NCI-H524 treated with DMSO at 0.1 percent for 48 hours (cell line): Measurements from ENCODE around the gene ATXN2.

Experiments used
- DNase-seq: peaks from one replicate; lab custom pipeline; 2025; lab: John Stamatoyannopoulos, UW

Gene ATXN2

DNA sequence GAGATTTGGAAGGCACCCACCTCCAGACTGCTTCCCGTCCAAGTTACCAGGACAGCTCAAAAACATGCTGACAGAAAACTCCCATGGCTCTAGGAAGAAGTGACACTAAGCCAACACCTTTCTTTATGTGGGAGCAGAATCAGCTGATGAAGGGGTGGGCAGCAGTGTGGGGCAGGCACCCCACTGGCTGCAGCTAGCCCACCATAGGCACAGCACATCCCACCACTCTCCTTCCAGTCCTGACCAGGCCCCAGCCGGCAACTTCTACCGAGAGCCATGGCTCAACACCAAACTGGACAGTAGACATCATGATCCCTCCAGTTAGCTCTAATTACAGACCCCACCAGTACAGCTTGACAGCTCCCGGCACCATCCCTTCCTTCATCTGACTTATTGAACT, 148.4 kb downstream of the ATXN2 start:
- no peak for DNase-seq

DNA sequence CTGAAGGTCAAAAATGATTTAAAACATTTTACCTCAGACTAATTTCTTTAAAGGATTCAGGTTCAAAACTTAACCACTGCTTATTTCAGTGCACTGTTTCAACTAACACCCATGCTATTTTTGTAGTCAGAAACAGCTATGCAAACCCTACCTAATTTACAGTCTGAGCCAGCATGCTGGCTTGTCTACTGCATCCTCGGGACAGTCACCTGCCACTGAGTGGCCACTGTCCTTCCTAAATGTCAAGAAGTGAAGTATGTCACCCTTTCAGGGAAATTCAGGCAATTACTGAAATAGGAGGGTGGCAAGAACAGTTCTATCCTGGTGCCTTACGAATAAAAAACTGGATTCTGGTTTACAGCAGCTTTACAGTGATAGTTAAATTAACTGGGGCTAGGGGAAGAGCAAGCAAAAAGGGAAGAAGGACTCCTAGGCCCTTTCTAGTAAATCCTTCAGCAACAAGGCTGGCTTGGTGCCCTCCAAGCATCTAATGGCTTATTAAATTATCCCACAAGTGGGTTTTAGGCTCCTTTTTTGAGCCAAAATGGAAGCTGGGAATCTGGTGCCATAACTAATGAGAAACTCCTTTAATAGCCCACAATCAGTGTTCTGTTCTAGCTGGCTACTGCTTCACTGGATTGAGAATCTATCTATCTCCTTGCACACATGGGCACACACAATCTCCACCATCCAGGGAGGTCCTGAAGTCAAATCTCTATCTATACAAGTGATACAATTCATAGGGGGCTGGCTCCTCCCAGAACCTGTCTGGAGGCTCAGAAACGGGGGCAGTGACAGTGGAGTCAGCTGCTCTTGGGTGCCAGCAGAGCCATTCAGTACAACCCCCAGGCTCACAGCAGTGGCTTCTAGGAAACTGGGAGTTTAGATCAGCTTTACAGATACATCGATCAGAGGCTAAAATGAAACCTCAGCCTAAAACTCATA, 150.0 kb downstream of the ATXN2 start:
- DNase-seq = no peak

DNA sequence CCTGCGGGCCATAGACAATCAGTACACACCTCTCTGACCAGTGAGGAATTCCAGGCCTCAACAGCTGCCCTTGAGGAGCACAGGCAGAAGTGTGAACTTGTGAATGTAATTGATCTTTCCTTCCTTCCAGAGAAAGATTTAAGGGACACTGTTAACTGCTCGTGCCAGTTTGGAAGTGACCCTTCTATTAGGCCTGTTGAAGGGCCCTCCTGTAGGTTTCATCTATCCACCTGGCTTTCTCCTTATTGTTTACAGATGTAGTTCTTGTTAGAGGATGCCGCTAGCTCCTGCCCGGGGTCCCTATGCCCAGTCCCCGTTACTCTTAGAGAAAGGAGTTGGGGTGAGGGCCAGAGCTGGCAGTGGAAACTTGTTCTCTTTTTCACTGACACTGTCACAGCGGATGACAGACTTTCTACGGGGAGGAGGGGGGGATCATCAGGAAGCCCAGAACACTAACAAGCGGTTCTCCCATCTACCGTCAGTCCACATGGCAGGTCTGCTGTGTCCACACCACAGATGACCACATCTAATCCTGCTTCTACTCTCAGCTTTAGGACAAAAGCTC, 150.8 kb downstream of the ATXN2 start:
- DNase-seq = no peak

- no peak for DNase-seq
Observed at GRCh38 chr12:111447571-111448265, 151.4 kb downstream of the ATXN2 start.

GRCh38 chr12:111446631-111447570, 152.2 kb downstream of the ATXN2 start:
- DNase-seq = no peak

DNA sequence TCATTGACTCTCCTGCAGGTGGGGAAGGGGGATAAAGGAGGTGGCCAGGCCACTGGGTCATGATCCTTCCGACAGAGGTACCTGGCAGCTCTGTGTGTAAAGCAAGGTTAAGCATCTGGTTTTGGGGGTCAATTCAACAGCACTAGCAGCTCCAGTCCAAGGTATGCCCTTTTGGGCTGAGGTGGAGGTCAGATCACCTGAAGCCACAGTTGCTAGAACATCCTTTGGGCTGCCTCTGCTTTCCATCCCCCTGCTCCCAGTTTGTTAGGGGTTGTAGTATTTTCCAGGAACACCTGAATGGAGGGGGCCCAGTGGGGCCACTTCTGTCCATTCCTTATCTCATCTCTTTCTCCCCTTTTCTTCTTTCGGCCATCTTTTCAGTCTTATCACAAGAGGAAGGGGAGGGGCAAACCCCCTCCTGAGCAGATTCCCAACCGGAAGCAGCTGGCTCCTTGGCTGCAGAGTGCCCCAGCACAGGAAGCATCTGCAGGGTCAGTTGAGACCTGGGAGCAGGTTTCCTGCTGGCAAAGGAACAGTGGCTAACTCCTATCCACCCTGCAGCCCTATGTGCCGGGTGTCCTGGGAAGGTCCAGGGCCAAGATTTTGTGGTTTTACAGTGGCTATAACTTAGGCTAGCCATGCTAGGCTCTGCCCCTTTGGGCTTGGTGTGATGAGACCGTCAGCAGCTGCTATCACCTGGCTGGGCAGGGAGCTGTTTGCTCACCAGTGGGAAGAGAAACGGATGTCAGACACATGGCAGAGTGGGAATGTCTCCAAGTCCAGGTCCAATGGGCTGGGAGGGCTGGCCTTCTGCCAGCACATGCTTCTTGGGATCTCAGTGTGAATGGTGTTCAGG, 153.2 kb downstream of the ATXN2 start:
- DNase-seq = no peak

GRCh38 chr12:111444925-111445725, 154.0 kb downstream of the ATXN2 start:
- no peak for DNase-seq

DNA sequence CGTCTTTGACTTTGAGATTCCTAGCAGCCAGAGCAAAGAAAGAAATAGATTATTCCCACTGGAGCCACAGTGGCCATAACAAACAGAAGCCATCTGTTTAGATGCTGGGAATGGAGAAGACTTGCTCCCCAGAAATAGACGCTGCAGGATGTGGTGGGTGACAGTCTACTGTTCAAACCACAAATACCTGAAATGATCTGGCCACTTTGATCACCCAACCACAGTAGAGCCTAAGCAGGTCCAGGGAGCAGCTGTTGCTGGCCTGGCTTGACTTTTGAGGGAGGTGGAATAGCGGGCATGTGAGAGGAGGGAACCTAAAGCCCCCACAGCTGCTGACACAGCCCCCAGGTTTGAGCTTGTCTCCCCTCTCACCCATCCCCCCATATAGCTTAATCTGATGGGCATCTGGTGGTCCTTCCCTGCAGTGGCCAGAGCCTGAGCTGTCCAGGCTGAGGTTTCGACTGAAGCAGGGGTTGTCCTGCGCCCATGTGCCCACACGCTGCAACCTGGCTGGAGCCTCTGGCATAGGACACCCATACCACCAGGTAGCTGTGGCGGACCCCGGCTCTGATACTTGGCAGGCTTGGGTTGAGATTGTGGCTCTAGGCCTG, 154.7 kb downstream of the ATXN2 start:
- DNase-seq = no peak

DNA sequence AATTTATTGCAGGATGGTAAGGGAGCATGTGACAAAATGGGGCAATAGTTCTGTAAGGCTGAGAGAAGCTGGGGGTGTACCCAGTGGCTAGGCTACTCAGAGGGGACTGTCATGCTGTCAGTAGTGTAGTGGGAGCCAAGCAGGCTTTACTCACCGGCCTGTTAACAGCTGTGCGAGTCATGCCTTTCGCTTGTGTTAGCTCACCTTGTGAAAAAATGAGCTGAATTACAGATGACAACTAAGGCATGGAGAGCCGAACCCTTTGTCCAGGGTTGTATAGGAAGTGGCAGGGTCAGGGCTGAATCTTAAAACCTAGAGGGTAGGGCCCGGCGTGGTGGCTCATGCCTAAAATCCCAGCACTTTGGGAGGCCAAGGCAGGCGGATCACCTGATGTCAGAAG, 155.5 kb downstream of the ATXN2 start:
- DNase-seq = no peak

- no peak for DNase-seq
Observed at GRCh38 chr12:111443086-111443485, 156.0 kb downstream of the ATXN2 start.

DNA sequence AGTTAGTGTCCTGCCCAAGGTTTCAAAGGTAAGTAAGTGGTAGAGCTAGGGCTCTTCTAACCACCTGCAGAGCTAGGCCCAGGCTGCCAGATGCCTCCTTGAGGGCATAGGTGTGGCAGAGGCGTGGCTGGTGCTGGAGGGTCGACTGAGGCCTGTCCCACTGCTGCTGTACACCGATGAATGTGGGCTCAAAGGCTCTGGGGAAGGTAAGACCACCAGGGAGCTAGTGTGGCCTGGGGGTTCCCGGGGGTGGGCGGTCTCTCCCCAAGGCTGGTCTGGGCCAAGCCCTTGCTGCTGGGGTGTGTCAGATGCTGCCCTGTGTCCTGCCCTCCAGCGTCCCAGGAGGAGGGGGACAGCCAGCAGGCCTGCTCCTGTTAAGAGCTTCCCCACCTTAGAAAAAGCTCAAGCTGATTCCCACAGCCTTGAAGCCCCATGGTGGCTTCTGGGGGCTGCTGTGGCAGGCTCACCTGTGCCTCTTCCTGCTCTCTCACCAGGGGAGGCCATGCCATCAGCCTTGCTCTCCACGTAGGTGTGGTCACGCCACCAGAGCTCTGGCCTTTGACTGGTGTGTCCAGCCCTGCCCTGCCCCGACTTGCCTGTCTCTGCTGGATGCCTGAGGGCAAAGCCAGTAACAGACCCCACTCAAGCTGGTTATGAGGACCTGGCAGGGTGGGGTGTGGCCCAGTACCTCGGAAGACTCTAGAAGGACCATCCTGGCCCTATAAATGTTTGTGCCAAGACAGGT, 156.6 kb downstream of the ATXN2 start:
- DNase-seq = no peak

GRCh38 chr12:111441107-111441928, 157.8 kb downstream of the ATXN2 start:
- DNase-seq = no peak

DNA sequence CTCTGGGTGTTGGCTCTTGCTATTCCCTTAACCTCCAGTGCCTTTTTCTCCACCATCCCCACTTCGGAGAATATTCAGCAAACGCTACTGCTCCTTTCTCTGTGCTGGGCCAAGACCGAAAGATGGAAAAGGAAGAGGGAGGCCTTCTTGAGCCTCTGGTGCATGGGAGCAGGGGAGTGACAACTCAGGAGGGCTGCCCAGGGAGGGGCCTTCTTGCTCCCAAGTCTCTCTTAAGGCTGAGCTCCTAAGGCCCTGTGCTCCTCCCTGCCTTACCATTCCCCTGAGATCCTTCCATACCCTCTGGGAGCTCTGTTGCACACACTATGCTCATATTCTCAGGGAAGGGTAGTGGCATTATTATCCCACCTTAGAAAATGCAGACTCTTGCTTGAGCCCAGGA, 158.5 kb downstream of the ATXN2 start:
- no peak for DNase-seq

- peak; percentile 24 for DNase-seq
Observed at GRCh38 chr12:111440152-111440551, 159.0 kb downstream of the ATXN2 start.

GRCh38 chr12:111439657-111440151, 159.4 kb downstream of the ATXN2 start:
- peak; percentile 46 for DNase-seq

DNA sequence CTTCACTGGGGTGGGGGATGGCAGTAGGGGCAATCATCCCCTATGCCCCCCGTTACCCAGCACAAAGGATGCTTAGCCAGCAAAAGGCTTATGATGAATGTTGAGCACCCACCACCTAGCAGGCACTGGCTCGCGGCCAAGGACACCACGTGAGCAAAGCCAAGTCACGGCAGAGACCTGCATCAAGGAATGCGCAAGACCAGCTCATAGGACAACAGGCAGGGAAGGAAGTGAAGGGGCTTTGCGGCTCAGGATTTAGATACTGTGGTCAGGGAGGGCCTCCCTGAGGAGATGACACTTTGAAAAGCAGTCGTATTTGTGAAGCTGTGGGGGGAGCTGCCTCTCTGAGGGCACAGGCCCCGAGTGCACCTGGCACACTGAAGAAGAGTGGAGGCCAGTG, 160.6 kb downstream of the ATXN2 start:
- DNase-seq = no peak

DNA sequence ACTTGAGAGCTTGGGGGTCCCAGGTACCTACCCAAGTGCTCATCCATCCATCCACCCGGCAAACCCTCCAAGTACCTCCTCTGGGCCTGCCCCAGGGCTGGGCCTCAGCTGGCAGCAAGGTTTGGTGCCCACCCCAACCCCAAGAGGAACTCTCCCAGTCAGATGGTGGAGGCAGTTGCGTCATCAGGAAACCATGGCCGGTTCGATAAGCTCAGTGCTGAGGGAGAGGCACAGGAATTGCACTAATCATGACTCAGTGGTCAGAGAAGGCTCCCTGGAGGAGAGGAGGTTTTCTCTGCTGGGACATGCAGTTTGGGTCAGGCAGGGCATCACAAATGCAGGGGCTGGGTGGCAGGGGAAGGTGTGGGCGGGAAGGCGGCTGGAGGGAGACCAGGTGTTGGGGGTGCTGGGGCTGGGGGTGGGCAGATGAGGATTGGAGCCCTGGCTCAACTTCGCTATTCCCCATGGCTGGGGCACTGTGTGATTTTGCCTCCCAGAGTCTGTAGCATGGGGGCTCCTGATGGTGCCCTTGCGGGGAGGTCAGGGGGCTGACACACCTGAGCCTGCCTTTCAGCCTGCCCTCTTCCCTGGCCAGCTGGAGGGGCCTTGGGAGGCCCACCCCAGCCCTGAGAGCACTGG, 161.2 kb downstream of the ATXN2 start:
- DNase-seq = no peak
